RWPE1 (cell line): Measurements from ENCODE around the gene MAGI1.

Experiments used
- CTCF ChIA-PET: fragments of 350-600 bp; sonication (Branson Sonifier 250); formaldehyde crosslinking; extraction: SDS; loops from one replicate; lab custom pipeline; 2021; lab: Yijun Ruan, JAX
- POLR2A ChIA-PET: fragments of 400-600 bp; formaldehyde crosslinking; extraction: SDS; loops from one replicate; lab custom pipeline; 2020; ENCODE audit warnings: antibody characterized with exemption; ENCODE audit not compliant: low non-redundant PET; lab: Yijun Ruan, JAX
- DNase-seq: peaks from one replicate; pipeline ENCODE4 v3.0.0; 2012; ENCODE audit warnings: low spot score
- H3K27ac ChIP-seq: fragments of 450-650 bp; 2 replicates; pipeline ENCODE4 v1.5.1; 2017
- TF ChIP-seq, protein P1 (sequence below): fragments of 450-650 bp; conservative IDR thresholded peaks from 2 replicates; pipeline ENCODE4 v1.5.1; 2017; ENCODE audit warnings: low read depth, mild to moderate bottlenecking

MAGI1 gene

GRCh38 chr3:65902304-65902793, 136.4 kb downstream of the MAGI1 start:
- H3K27ac ChIP-seq = peak overlapping the region; percentile 81
- POLR2A ChIA-PET = no interaction called here
- DNase-seq = peak; percentile 57
- CTCF ChIA-PET = interaction anchor here (0.5 kb wide), 1 partner anchor 39 kb away, joined by 5 read pairs; no protein-coding TSS in a partner anchor
- TF ChIP-seq, protein P1, sequence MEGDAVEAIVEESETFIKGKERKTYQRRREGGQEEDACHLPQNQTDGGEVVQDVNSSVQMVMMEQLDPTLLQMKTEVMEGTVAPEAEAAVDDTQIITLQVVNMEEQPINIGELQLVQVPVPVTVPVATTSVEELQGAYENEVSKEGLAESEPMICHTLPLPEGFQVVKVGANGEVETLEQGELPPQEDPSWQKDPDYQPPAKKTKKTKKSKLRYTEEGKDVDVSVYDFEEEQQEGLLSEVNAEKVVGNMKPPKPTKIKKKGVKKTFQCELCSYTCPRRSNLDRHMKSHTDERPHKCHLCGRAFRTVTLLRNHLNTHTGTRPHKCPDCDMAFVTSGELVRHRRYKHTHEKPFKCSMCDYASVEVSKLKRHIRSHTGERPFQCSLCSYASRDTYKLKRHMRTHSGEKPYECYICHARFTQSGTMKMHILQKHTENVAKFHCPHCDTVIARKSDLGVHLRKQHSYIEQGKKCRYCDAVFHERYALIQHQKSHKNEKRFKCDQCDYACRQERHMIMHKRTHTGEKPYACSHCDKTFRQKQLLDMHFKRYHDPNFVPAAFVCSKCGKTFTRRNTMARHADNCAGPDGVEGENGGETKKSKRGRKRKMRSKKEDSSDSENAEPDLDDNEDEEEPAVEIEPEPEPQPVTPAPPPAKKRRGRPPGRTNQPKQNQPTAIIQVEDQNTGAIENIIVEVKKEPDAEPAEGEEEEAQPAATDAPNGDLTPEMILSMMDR = no peak

DNA sequence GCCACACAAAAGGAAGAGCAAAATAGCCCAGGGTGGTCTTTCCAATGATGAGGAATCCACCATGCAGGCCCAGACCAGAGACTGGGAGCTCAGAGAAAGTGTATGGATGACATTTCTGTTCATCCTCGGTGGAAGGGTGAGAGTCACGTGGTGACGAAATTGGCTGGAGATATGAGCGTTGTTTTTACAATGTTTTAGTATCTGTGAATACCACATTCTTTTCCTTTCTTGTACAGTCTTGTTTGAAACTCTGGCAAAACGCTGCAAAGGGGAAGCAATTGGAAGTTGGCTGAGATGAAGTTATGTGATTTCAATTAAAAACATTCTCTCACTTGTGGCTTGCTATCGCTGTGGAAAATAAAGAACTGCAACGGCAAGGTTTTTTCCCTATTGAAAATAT, 137.5 kb downstream of the MAGI1 start:
- no peak overlapping the region for H3K27ac ChIP-seq
- POLR2A ChIA-PET = no interaction called here
- CTCF ChIA-PET = no interaction called here
- DNase-seq = peak; percentile 14
- TF ChIP-seq, protein P1 = no peak

DNA sequence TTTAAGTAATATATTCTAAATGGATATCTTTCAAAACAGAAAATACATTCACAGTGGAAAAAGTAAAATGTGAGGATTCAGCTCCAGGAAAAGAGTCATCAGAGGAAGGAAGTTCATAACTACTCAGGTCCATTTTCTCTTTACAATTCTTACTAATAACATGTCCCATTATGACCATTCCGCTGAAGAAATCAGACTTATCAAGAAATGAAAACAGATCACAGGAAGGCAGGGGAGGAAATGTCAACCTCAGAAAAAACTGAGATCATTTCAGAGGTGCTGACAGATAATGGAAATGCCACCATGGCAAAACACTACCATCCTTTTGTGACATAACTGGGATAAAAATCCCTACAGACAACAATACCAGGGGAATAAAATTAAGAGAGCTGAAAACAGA, 139.5 kb downstream of the MAGI1 start:
- no peak overlapping the region for H3K27ac ChIP-seq
- no peak for DNase-seq
- CTCF ChIA-PET = no interaction called here
- TF ChIP-seq, protein P1 = no peak
- POLR2A ChIA-PET = no interaction called here

GRCh38 chr3:65897766-65898165, 141.0 kb downstream of the MAGI1 start:
- no peak for DNase-seq
- CTCF ChIA-PET = interaction anchor here (0.8 kb wide), 1 partner anchor 39 kb away, joined by 3 read pairs; no protein-coding TSS in a partner anchor
- POLR2A ChIA-PET = no interaction called here
- TF ChIP-seq, protein P1 = no peak
- no peak overlapping the region for H3K27ac ChIP-seq

DNA sequence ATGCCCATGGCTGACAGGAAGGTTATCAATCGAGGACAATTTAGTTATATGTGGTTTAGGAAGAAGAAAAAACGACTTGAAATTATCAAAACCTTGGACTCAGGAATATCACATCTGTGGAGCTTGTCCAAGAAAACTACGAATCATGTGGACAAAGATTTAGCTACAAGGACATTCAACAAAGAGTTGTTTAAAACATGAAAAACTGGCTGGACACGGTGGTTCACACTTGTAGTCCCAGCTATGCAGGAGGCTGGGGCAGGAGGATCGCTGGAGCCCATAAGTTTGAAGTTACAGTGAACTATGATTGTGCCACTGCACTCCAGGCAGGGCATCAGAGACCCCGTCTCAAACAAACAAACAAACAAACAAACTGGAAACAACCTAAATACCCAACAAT, 142.4 kb downstream of the MAGI1 start:
- TF ChIP-seq, protein P1 = no peak
- ChIA-PET CTCF (no interaction called here), POLR2A (no interaction called here)
- DNase-seq = no peak
- H3K27ac ChIP-seq = no peak overlapping the region

DNA sequence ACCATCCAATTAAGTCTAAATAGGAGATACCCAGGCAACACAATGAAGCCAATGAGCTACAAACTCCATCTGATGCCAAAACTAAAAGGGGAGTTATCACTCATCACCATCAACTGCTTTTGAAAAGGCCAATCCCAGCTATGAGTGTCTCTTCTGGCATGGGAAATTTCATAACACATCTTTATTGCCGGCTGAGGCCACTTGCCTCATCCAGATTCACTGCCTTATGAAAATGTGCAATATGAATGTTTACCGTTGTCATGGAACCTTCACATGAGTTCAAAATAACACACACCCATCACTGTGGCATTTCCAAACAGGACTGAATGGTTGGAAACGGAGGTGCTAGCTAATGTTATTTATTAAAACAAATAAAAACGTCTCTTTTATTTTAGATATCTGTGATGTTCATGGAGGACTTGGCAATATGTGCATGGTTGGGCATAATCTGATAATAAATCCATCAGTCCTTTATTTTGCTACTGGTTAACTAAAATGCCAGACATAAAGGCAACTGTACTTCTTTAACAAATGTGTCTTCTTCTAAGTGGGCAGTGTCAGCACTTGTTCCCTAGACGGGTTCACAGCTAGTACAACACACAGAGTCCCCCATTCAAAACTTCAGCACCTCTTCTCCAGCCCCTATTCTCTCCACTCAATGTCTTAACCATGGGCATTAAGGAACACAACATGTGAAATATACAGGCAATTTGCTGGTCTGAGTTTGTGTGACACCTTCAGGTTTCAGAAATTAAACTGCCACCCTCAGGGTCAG, 143.9 kb downstream of the MAGI1 start:
- CTCF ChIA-PET = interaction anchor here (0.6 kb wide), 1 partner anchor 10 kb away, joined by 3 read pairs; no protein-coding TSS in a partner anchor
- DNase-seq = peak; percentile 58
- TF ChIP-seq, protein P1 = no peak
- H3K27ac ChIP-seq = no peak overlapping the region
- POLR2A ChIA-PET = no interaction called here
